Ovary (tissue), 9 donors: Measurements from ENCODE around the gene PPP5C. TPM values are rescaled to one million over a fixed set of nuclear protein-coding genes. Genes with fewer than 3 reads are reported as not detected.

ENCODE experiments used
- DNase-seq, 5 donors: peaks; one replicate each; pipeline ENCODE4 v3.0.0-alpha.2; 2019 to 2020
- H3K27ac ChIP-seq, 2 donors: fragments of 200-600 bp; one replicate each; pipeline versions ENCODE4 v1.5.1 to v1.8.0; 2019 to 2022
- H3K27me3 ChIP-seq: fragments of 200-600 bp; one replicate; pipeline ENCODE4 v1.8.0; 2022
- H3K36me3 ChIP-seq: fragments of 200-600 bp; sonication (generic); one replicate; pipeline ENCODE4 v1.5.1; 2019
- H3K4me1 ChIP-seq: one replicate; pipeline ENCODE4 v1.8.1; 2013; ENCODE audit warnings: mild to moderate bottlenecking, moderate library complexity; ENCODE audit not compliant: insufficient read depth
- H3K4me3 ChIP-seq: fragments of 200-600 bp; sonication (generic); one replicate; pipeline ENCODE4 v1.5.1; 2017
- H3K9me3 ChIP-seq, 2 donors: fragments of 200-600 bp in 1 of 2; sonication (generic) in 1 of 2; one replicate each; pipeline versions ENCODE4 v1.5.1 to v1.8.1; 2013 to 2019; ENCODE audit warnings: mild to moderate bottlenecking in 1 of 2, moderate library complexity in 1 of 2
- EP300 ChIP-seq: sonication (generic); formaldehyde crosslinking; IDR thresholded peaks from one replicate; pipeline ENCODE4 v1.6.1; 2017; ENCODE audit warnings: antibody characterized with exemption
- POLR2A ChIP-seq: fragments of 450-650 bp; IDR thresholded peaks from one replicate; pipeline ENCODE4 v1.6.1; 2017; ENCODE audit warnings: antibody characterized with exemption, mild to moderate bottlenecking, moderate library complexity
- WGBS, 3 donors: extraction: QIAGEN DNeasy Blood & Tissue Kit in 1 of 3; methylation state at CpG; one replicate each; pipeline versions ENCODE4 v1.1.5 to v1.1.7; 2013 to 2017; 5-methylcytosine and 5-hydroxymethylcytosine counted together
- intact Hi-C, 4 donors: fragments of 100-400 bp; cut with DNase I; formaldehyde crosslinking; loops; one replicate each; pipeline versions ENCODE4 v1.11.0 to v1.15.1; 2022 to 2023
- polyA plus RNA-seq, 2 donors: library from polyadenylated mRNA; stranded (reverse); fragments of 200-250 nt in 1 of 2; fragments of 350-450 nt in 1 of 2; fragmentation: Illumina TruSeq in 1 of 2; extraction: RNeasy Lipid Tissue Mini Kit (QIAGEN cat#74804) in 1 of 2; gene quantifications; one replicate each; pipeline ENCODE4 v1.2.3, GENCODE V29; 2013 to 2014
- total RNA-seq, 7 donors: library from RNA; depleted of rRNA in 2 of 7; stranded (reverse); fragments of >200 nt in 2 of 7; fragmentation: NEBNext Ultra II Directional in 3 of 7; extraction: Animal tissue kit (Norgen Biotek cat#: 25700) in 3 of 7; gene quantifications; one replicate each; pipeline versions ENCODE4 v1.1.0 to v1.2.4, GENCODE V29; 2016 to 2023
- TF ChIP-seq, protein P1 (sequence below), 3 donors: fragments of 450-650 bp in 2 of 3; fragments of 200-600 bp in 1 of 3; IDR thresholded peaks; one replicate each; pipeline versions ENCODE4 v1.5.1 to v1.8.0; 2016 to 2022; ENCODE audit warnings: antibody characterized with exemption in 3 of 3, mild to moderate bottlenecking in 1 of 3
- donor health status: DM: no; HTN: no; CAD: no; lungs with moderate emphysema.
- donor health status: DM: no; HTN: no; CAD: no.
- donor health status: Bipolar disorder and iron deficiency.
- donor health status: DM: yes; HTN: yes; CAD: no.
- donor health status: DM: no; HTN: no; CAD: no.
- donor health status: DM: yes; HTN: yes; CAD: no.

The PPP5C gene
- total and polyA plus RNA-seq, 9 donors = 33.1 to 79.2 (median 45.3) TPM

GRCh38 chr19:46426506-46427162, 79.7 kb downstream of the PPP5C start:
- peak overlapping the region; percentile 17 to 79 for H3K27ac ChIP-seq
- intact Hi-C loops = no loop called here
- peak; percentile 85 to 92 (median 90) for DNase-seq

GRCh38 chr19:46427518-46428045, 80.7 kb downstream of the PPP5C start:
- no peaks in the 10 kb centered on the region for H3K9me3 ChIP-seq
- H3K27ac ChIP-seq = no peak overlapping the region
- no peak overlapping the region for H3K4me3 ChIP-seq
- WGBS, 3 donors = 87 to 90% (median 90%) methylated on average over 17 of the region's 17 CpGs
- intact Hi-C loops = no loop called here
- H3K36me3 ChIP-seq = no peaks in the 10 kb centered on the region
- H3K4me1 ChIP-seq = peaks cover 5% of the 10 kb centered on the region
- H3K27me3 ChIP-seq = no peaks in the 10 kb centered on the region
- DNase-seq = no peak
- TF ChIP-seq EP300 = no peak
- TF ChIP-seq POLR2A = no peak
- TF ChIP-seq, protein P1, sequence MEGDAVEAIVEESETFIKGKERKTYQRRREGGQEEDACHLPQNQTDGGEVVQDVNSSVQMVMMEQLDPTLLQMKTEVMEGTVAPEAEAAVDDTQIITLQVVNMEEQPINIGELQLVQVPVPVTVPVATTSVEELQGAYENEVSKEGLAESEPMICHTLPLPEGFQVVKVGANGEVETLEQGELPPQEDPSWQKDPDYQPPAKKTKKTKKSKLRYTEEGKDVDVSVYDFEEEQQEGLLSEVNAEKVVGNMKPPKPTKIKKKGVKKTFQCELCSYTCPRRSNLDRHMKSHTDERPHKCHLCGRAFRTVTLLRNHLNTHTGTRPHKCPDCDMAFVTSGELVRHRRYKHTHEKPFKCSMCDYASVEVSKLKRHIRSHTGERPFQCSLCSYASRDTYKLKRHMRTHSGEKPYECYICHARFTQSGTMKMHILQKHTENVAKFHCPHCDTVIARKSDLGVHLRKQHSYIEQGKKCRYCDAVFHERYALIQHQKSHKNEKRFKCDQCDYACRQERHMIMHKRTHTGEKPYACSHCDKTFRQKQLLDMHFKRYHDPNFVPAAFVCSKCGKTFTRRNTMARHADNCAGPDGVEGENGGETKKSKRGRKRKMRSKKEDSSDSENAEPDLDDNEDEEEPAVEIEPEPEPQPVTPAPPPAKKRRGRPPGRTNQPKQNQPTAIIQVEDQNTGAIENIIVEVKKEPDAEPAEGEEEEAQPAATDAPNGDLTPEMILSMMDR (IDR thresholded peaks at IDR 0.05) = no peak

More at GRCh38 chr19:46426506-46427162, 79.7 kb downstream of the PPP5C start:
- H3K4me1 ChIP-seq = peaks cover 5% of the 10 kb centered on the region
- H3K36me3 ChIP-seq = no peaks in the 10 kb centered on the region
- H3K27me3 ChIP-seq = no peaks in the 10 kb centered on the region
- no peaks in the 10 kb centered on the region for H3K9me3 ChIP-seq
- 1 to 2% (median 1%) methylated on average over 32 of the region's 32 CpGs for WGBS, 3 donors
- peak overlapping the region; percentile 44 for H3K4me3 ChIP-seq
- TF ChIP-seq POLR2A = no peak
- no peak for TF ChIP-seq EP300
- TF ChIP-seq, protein P1 (IDR thresholded peaks at IDR 0.05) = no peak

DNA sequence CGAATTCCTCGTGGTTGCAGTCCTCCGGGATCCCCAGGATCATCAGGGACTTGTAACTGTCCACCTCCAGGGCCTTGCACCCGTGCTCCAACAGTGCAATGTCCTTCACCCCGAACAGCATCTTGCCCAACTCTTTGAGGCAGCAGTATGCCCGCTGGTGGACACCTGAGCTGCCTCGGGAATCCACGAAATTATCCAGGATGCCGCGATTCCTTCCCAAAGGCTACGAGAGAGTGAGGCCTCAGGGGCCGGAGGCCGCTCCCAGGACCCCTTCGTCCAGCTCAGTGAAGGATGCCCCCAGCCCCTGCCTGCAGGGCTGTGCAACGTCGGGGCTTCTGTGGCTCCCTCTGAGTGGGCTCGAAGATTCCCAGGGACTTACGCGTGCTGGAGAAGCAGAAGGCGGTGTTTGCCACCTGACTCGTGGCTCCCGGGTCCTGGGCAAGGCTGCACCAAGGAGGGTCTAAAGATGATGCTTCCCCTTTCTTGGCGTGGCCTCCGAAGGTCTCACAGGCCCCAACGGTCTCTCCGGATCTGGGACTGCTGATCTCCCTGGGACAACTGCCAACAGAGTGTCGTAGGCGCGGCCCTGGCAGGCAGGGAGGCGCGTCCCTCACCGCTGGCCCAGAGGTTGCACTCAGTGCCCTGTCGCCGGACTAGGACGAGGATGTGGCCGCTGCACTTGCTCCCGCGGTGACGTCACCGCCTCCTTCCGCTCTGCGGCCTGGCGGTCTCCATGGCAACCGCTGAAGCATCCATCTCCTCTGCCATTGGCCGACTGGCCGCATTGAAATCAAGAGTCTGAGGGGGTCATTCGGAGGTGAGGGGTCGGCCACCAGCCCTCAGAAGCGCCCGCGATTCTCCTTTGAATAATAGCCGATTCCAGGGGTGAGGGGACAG, 81.6 kb downstream of the PPP5C start, which contains the start of gene PNMA8C:
Gene PNMA8C (minus strand): TSS at position 698 of the 897 bp plus-strand sequence. CDS start 577 bp downstream, at position 121.
- H3K27ac ChIP-seq = no peak within 1 kb of the TSS
- peak; percentile 62 to 77 (median 76) for DNase-seq

DNA sequence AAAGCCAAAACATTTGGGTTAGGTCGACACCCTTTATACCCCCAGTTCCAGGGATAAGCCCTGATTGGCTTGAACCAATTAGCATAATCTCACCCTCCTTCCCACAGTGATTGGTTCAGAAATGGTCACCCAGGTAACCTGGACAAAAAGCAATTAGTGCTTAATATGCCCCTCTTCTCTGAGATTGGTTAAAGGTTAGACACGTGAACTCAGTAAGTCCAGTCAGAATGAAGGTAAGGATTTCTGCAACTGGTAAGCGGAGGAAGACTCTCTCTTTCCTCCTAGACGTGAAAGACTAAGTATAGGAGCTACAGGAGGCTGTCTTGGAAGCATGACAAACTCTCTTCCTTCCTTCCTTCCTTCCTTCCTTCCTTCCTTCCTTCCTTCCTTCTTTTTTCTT, 83.1 kb downstream of the PPP5C start:
- Histone ChIP-seq H3K27ac (no peak overlapping the region), H3K36me3 (no peaks in the 10 kb centered on the region), H3K4me1 (peaks cover 5% of the 10 kb centered on the region), H3K4me3 (no peak overlapping the region), H3K27me3 (no peaks in the 10 kb centered on the region), H3K9me3 (no peaks in the 10 kb centered on the region)
- intact Hi-C loops = no loop called here
- TF ChIP-seq POLR2A = no peak
- TF ChIP-seq, protein P1 (IDR thresholded peaks at IDR 0.05) = no peak
- TF ChIP-seq EP300 = no peak
- 80 to 82% (median 80%) methylated on average over 4 of the region's 4 CpGs for WGBS, 3 donors
- no peak for DNase-seq

More for the DNA sequence above, 81.6 kb downstream of the PPP5C start, which contains the start of gene PNMA8C:
- intact Hi-C loops = no loop called here
- Histone ChIP-seq H3K36me3 (no peaks in the 10 kb centered on the region), H3K4me1 (peaks cover 5% of the 10 kb centered on the region), H3K27me3 (no peaks in the 10 kb centered on the region), H3K9me3 (no peaks in the 10 kb centered on the region), H3K4me3 (no peak within 1 kb of the TSS)
- WGBS, 3 donors = 27 to 36% (median 30%) methylated on average over 46 to 52 of the region's 52 CpGs
- TF ChIP-seq POLR2A (no peak), EP300 (no peak)
- TF ChIP-seq, protein P1 (IDR thresholded peaks at IDR 0.05) = no peak
